AG08396 (cell line): Measurements from ENCODE around the gene CCND1.
"Not testable (repeated sequence)": the region's sequence is repeated elsewhere in the genome, so short reads cannot be mapped to it uniquely, and the experiment has no call there.

Experiments used
- DNase-seq: peaks from one replicate; pipeline ENCODE4 v3.0.0; 2012; ENCODE audit warnings: low spot score, mixed read lengths

The CCND1 gene

DNA sequence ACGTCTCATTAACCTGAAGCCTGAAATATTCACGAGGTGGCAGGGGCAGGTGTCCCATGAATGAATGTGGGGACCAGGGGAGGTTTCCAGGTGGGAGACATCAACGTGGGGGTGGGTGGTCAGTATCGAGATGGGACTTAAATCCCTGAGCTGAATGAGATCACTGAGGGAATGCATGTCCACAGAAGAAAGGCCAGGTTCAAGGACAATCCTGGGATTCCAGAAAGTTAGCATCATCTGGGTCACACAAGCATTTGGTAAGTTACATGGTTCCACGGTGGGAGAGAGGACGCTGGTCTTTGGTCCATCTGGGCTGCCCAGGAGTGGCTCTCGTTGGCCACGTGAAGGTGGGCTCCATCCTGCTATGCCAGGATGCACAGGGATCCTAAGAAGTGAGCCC lies 22.7 kb upstream of the CCND1 start:
- no peak for DNase-seq

DNA sequence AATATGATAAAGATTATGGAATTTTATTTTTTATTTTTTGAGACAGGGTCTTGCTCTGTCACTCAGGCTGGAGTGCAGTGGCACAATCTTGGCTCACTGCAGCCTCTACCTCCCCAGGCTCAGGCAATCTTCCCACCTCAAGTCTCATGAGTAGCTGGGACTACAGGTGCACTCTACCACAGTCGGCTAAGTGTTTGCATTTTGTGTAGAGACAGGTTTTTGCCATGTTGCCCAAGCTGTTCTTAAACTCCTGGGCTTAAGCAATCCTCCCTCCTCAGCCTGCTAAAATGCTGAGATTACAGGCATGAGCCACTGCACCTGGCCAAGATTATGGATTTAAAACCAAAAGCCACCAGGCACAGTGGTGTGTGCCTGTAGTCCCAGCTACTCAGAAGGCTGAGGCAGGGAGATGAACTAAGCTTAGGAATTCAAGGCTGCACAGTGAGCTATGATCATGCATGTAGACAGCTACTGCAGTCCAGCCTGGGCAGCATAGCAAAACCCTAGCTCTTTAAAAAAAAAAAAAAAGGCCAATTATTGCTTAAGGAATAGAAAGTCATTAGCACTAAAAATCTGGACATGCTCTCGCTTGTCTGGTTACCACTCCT lies 20.2 kb upstream of the CCND1 start:
- DNase-seq, result no peak

DNA sequence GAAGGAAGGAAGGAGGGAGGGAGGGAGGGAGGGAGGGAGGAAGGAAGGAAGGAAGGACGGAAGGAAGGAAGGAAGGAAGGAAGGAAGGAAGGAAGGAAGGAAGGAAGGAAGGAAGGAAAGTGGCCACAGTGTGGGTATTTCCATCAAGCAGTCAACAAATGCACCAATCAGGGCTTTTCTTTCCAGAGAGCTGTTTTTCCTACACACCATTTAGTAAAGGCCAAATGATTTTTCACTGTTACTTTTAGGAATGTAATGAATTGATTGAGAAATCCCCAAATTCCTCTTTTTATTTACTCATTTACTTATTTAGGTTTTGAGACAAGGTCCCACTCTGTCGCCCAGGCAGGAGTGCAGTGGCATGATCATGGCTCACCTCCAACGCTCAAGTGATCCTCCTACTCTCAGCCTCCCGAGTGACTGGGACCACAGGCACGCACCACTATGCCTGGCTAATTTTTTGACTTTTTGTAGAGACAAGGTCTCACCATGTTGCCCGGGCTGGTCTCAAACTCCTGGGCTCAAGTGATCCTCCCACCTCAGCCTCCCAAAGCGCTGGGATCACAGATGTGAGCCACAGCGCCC lies 18.8 kb upstream of the CCND1 start:
- DNase-seq, result not testable (repeated sequence)

DNA sequence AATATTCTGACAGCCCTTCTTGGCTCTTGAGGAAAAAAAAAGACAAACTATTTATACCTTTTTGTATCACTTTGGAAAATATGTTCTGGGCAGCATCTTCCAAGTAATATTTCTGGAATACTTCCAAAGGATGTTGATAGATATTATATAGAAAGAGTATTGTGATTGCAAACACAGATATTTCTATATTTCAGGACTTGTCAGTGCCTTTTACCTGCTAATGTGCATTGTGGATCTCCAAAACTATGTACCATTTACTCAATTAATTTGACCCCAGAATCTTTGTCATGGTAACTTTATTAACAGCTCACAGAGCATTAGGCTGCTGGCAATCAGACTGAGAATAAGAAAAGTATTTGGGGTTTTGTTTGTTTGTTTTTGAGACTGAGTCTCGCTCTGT lies 16.7 kb upstream of the CCND1 start:
- DNase-seq, result no peak

DNA sequence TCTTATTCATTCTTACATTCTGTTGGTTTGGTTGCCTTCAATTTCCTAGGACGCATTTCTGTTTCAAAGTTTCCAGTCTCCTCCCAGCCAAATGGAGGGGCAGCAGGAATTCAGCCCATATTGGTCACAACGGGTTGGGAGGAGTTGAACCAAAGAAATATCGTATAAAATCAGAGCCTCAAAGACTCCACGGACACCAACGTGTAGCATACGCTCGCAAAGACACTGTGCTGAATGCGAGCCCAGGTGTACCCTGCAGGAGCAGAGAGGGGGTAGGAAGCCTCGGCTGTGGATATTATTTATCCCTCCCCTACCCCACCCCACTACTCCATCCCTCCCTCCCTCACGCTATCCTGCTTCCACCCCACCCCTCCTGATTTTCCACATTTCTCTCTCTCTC lies 15.5 kb upstream of the CCND1 start:
- DNase-seq, result no peak

DNA sequence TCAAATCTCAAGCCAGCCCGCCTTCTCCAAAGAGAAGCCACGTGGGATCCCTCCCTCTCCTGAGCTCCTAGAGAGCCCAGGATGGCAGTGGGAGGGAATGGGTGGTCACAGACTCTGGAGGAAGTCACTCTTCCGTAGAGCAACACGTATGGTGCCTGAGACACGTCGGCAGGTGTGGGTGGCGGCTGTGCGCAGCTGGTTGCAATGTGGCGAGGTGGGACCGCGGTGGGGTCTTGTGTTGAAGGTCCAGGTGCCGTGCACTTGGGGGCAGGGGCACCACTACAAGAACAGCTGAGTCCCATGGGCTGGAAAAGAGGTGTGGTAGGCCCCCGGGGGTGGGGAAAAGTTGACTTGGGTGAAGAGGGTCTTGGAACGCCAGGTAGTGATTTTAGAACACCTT lies 13.4 kb upstream of the CCND1 start:
- no peak for DNase-seq

DNA sequence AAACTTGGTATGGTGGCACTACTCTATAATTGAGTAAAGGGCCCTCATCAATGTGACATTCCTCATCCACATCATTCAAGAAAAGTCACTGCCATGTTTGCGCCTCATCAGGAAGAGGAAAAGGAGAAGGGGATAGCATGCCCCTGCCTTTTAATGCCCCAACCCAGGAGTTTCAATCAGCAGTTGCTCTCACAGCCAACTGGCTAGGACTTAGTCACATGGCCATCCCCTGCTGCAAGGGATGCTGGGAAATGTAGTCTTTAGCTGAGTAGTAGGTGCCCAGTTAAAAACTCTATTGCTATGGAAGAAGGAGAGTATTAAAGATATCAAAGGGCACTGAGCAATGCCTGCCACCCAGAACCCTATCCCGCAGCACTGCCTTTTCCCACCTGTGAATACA lies 10.9 kb upstream of the CCND1 start:
- peak; percentile 27 for DNase-seq

DNA sequence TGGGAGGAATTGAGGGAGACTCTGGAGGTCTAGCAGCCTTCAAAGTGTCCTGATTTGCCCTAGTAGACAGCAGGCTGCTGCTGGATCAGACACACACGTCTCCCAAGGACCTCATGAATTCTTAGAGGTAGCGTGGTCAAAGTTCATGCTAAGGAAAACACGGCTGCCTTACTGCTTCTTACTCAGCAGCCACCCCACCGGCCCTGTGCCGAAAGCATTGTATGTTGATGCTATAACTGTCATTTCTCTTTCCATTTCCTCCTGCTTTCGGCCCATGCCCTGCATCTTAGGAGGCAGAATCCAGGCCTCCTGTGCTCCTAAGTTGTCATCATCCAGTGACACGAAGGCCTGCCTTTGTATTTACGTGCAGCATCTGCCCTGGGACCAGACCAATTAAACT lies 10.5 kb upstream of the CCND1 start:
- DNase-seq, result no peak

DNA sequence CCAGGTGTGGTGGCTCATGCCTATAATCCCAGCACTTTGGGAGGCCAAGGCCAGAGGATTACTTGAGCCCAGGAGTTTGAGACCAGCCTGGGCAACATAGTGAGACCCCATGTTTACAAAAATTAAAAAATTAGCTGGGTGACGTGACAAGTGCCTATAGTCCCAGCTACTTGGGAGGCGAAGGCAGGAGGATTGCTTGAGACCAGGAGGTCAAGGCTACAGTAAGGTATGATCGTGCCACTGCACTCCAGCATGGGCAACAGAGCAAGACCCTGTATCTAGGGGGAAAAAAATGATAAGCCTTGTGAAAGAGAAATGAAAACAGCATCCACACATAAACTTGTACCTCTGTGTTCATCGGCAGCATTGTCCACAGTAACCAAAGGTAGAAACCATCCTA lies 8.1 kb upstream of the CCND1 start:
- no peak for DNase-seq

DNA sequence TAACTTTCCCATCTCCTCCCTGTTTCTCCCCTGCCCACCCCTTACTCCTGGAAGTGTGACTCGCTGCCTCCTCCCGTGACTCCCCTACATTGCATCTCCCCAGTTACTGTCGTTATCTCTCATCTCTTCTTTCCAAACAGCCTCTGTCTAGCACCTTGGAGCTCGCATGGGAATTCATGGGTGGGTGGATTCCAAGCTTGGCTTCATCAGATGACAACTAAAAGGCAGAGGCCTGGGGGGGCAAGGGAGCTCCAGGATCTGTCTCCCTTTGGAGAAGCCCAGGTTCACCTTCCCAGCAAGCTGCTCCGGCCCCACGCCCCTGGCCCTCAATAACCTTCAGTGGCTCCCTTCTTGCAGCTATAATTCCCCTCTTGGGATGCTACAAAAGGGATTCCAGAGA lies 6.9 kb upstream of the CCND1 start:
- DNase-seq, result no peak

DNA sequence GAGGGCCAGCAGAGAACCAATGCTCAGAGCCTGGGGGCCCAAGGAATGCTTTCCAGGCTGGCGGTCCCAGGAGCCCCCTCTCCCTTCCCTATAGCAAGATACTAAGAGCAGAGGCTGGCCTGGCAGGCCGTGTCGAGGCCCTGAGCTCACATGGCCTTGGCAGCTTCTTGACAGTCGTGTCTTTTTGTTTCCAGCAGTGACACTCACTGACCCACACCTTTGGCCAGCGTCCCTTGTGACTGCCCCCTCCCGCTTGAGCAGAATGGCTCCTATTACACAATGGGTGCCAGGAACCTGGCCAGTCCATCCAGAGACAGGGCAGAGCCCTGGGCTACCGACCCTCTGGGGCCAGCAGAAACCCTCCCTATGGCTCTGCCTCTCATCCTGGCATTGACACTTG lies 6.4 kb upstream of the CCND1 start:
- DNase-seq, result no peak

DNA sequence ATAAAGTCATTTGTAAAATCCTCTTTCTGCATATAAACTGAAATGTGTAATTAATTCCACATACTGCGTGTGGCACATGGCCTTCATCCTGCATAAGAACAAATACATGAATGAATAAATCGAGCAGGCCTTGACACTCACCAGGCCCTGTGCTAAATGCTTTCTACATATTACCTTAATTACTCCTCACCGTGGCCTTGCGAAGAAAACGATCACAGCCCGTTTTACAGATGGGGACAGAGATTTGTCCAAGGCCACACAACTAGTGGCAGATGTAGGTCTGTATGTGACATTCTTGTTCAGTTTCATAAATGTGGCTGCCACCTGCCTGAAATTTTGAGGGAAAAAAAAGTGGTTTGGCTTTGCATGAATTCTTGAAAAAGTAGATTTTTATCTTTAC lies 5.8 kb upstream of the CCND1 start:
- DNase-seq, result no peak

DNA sequence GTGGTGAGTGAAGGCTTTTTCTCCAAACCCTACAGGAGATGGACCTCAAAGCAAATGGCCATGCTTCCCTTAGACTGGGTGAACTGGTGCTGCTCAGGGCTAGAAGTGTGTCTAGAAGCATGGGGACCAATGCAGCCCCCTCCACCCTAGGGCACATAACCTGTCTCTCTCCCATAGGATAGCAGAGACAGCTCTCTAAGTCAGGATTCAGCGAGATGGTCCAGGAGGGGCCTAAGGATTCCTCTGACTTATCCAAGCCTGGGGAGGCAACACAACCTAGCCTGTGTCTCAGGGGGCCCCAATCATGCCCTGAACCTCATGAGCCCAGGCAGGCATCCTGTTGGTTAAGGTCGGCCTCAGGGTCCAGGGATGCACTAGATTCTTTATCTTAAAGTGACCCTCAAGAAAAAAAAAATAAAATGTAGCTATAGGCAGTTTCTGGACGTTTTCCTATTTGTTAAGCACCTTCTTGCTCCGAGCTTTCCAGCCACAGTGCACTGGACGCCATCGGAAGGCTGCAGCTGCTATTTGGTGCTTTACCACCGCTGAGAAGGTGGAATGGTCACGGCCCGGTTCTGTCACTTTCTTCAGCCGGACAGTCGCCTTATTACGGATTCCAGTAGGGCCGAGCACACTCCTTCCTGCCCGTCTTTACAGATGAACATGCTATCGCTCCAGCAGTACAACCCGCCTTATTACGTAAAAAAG lies 5.0 kb upstream of the CCND1 start:
- no peak for DNase-seq

DNA sequence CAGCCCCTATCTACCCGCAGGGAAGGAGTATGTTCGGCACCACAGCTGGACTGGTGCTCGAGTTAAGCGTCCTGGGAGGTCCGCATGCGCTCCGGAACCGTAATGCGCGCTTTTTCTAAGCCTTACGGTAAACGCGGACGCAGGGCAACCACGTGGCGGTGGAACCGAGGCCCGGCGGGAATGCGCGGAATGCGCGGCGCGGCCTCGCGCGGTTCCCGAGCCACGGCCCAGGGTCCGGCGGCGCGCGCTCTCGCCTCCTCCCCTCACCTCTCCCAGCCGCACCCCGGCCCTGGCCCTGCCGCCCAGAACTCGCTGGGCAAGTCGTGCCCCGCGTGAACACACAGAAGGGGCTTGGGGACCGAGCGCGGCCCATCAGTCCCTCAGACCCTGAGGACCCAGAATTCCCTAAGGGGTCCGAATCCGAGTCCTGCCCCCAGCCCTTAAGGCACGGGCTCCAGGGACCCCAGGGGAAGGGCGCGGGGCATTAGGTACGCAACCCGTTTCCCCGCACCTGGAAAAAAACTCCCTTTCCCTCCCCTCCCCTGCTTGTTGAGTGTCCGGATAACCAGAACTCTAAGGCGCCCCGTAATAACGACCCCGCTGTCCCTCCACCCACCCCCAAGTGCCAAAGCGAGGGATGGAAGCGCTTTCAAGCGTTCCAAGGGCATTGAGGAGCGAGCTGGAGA lies 4.3 kb upstream of the CCND1 start:
- DNase-seq, result peak; percentile 90

DNA sequence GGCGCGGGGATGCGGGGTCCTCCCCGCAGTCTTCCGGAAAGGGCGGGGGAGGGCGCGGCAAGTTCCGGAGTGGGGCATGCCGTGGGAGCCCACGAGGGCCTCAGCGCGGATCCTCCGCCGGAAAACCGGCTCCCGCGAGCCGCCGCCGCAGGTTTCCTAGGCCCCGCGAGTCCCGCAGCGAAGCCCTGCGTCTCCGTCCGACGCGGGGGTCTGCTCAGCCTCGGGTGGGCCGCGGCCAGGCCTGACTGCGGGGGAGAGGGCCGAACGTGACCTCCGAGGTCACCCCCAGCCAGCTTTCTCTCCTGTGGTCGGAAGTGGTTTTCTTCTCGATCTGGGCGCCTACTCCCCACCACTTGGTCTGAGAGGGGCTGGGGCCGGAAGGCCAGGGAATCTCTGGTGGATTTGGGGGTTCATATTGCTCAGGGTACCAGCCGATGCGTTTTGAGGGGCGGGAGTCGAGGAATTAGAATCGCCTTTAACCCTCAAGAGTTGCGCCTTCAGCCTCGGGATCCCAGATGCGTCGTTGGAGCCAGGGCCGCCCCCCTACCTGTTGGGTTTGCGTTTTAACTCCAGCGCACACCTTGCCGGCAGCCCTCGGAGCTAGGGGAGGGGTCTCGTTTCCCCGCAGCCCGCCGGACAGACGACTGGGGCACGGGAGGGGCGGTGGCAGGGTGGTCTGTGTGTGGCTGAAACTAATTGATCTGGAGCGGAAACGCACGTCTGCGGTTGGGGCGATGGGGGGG lies 3.6 kb upstream of the CCND1 start:
- DNase-seq, result no peak

DNA sequence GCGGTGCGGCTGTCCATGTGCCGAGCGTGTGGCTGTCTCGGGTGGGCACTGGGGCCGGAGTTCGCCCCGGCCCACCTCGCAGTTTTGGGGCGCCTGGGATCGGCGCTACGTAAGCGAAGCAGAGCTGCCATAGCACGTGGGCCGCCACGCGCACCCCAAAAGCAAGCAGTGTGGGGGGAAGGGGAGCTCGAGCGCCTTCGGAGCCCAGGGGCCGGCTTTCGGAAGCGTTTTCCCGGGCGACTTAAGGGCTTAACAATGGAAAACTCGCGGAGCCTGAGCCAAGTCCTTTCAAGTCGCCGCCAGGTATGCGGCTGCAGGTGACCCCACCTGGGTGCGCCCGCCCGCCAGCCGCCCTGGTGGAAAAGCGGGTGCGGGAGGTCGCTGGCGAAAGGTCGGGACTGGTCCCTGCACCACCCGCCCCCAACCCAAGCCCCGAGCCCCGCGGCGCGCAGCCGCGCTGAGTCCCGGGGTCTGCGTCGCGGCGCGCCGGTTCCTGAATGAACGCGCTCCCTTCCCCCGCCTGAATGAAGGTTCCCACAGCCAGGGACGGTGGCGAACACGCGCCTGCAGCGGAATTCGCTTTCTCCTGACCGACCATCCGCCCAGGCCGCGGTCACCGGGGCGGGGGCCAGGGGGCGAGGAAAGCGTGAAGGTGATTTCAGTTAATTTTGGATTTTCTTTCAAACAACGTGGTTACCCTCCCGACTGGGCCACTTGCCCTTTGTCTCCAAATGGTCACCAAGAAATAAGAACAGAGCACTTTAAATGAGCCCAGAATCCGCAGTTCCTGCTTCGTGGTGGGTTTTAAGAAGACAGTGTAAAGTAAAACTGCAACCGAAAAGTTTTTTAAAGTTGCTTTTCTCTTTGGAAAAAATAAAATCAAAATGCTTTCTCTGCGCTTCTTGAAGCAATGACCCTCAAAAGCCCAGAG lies 2.8 kb upstream of the CCND1 start:
- peak; percentile 84 for DNase-seq

DNA sequence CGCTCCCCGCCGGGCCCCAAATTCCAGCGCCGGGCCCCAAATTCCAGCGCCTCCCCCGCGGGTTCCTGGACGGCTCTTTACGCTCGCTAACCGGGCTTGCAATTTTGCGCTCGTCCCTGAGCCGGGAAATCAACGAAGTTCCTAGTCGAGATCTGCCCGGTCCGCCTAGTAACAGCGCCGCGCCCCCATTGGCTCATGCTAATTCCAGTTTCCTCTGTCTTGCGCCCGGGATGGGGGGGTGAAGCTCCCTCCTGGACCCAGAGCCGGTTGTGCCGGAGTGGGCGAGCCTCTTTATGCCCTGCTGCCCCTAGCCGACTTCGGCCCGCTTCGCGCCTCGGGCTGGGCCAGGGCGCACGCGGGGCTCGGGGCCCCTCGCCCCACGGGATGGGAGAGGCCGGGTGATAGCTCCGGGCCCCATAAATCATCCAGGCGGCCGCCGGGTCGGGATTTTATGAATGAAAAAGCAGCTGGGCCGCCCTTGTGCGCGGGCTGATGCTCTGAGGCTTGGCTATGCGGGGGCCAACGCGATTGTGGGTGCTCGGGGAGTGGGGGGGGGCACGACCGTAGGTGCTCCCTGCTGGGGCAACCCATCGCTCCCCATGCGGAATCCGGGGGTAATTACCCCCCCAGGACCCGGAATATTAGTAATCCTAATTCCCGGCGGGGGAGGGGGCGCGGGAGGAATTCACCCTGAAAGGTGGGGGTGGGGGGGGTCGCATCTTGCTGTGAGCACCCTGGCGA lies 1.8 kb upstream of the CCND1 start:
- DNase-seq, result peak; percentile 96

DNA sequence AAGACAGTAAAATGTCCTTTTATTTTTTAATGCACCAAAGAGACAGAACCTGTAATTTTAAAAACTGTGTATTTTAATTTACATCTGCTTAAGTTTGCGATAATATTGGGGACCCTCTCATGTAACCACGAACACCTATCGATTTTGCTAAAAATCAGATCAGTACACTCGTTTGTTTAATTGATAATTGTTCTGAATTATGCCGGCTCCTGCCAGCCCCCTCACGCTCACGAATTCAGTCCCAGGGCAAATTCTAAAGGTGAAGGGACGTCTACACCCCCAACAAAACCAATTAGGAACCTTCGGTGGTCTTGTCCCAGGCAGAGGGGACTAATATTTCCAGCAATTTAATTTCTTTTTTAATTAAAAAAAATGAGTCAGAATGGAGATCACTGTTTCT lies 1.1 kb upstream of the CCND1 start:
- no peak for DNase-seq

DNA sequence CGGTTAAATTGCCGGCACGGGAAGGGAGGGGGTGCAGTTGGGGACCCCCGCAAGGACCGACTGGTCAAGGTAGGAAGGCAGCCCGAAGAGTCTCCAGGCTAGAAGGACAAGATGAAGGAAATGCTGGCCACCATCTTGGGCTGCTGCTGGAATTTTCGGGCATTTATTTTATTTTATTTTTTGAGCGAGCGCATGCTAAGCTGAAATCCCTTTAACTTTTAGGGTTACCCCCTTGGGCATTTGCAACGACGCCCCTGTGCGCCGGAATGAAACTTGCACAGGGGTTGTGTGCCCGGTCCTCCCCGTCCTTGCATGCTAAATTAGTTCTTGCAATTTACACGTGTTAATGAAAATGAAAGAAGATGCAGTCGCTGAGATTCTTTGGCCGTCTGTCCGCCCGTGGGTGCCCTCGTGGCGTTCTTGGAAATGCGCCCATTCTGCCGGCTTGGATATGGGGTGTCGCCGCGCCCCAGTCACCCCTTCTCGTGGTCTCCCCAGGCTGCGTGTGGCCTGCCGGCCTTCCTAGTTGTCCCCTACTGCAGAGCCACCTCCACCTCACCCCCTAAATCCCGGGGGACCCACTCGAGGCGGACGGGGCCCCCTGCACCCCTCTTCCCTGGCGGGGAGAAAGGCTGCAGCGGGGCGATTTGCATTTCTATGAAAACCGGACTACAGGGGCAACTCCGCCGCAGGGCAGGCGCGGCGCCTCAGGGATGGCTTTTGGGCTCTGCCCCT lies 529 bp upstream of the CCND1 start:
- DNase-seq, result peak; percentile 60
